ENCODE data around the gene ARRB1. TPM values are rescaled to one million over a fixed set of nuclear protein-coding genes. Genes with fewer than 3 reads are reported as not detected.

Gene ARRB1
- 6.7 and 7.0 TPM in 2 replicates for polyA plus RNA-seq (2012; rRNA removed)
- polyA plus RNA-seq (2012; cell fraction: cytosol; rRNA removed): 4.4 and 6.0 TPM in 2 replicates
- polyA plus RNA-seq (2012; cell fraction: nucleus; rRNA removed): 4.8 and 6.6 TPM in 2 replicates

DNA sequence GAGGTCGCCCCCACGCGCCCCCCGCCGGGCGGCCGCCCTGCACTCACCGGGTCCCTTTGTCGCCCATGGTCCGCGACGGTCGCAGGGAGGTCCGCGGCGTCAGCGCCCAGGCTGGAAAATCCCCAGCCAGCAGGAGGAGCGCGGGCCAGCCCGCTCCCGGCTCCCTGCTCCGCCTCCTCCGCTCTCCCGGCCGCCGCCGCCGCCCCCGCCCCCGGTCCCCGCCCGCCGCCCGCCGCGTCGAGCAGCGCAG lies at the start of gene ARRB1:
ARRB1 (minus strand) TSS at position 121 of the 250 bp plus-strand sequence; CDS start at position 67, 54 bp downstream.
- WGBS (ENCODE audit: low lambda C conversion rate): no CpG with 5 or more reads among the region's 38 CpGs

DNA sequence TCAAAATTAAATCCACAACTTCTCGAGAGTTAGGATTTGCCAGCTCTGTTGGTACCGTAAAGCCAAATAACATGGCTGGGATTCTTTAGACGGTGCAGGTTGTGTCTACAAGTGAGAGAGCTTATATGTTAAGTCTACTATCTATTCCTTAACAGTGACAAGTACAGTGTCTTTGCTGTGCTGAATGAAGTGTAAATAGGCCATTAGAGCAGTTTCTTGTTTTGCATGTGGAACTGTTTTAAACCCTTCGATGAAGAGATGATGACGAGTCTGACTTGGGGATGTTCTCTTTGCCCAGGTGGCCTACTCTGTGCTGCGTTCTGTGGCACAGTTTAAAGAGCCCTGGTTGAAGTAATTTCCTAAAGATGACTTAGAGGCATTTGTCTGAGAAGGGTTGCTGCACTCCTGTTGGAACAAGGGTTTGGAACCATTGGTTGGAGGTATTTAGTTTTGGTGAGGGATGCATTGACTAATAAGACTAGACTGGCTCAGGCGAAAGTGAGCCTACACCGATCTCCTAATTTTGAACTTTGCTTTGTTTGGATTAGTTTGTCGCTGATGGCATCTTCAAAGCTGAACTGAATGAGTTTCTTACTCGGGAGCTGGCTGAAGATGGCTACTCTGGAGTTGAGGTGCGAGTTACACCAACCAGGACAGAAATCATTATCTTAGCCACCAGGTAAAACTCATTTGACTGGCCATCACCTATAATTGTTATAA lies 48.8 kb upstream of the ARRB1 start:
- no peak for DNase-seq
- Histone ChIP-seq H3K9me3 (no peaks in the 10 kb centered on the region), H3K27ac (ENCODE audit: low read depth in 2 of 2, low read length in 1 of 2) (peak overlapping the region; percentile 91 to 93), H3K4me3 (ENCODE audit: low read depth in 2 of 2, low read length in 1 of 2) (peak overlapping the region; percentile 90 to 93), H3K4me1 (ENCODE audit: control insufficient read depth in 1 of 2, insufficient read depth in 2 of 2, low read depth in 1 of 2, low read length in 1 of 2) (peaks cover 22 to 35% of the 10 kb centered on the region in 2 experiments), H3F3A (replicated peaks; ENCODE audit: insufficient read depth) (peaks cover 29% of the 10 kb centered on the region), H3K79me2 (ENCODE audit: insufficient read depth) (peaks cover 60% of the 10 kb centered on the region), H3K9me2 (no peaks in the 10 kb centered on the region), H3K36me3 (replicated peaks in 1 of 2; ENCODE audit: control insufficient read depth in 1 of 2, insufficient read depth in 2 of 2, low read length in 1 of 2) (peaks cover 42 to 43% of the 10 kb centered on the region in 2 experiments), H3K27me3 (ENCODE audit: insufficient read depth) (no peaks in the 10 kb centered on the region), H3K9ac (peak overlapping the region; percentile 92), H4K20me1 (ENCODE audit: insufficient read depth) (peaks cover 56% of the 10 kb centered on the region), H3K4me2 (peak overlapping the region; percentile 75), H2AFZ (ENCODE audit: low read depth) (no peak overlapping the region)
- WGBS (ENCODE audit: low lambda C conversion rate): 1% methylated on average over 11 of the region's 11 CpGs
- CTCF ChIA-PET: interaction anchor here (0.6 to 5.6 kb wide), 11 partner anchors 12 to 260 kb away, joined by 3 to 35 read pairs (median 4); partner anchors contain the start of gene GDPD5
- TF ChIP-seq GABPA (IDR thresholded peaks at IDR 0.05; ENCODE audit: low read depth) (no peak), FOXJ3 (CRISPR knock-in tag; IDR thresholded peaks at IDR 0.05) (no peak), NRF1 (IDR thresholded peaks at IDR 0.05; ENCODE audit: low read depth, low read length) (no peak), YY1 (IDR thresholded peaks at IDR 0.05; ENCODE audit: low read depth) (no peak), EZH2phosphoT487 (IDR thresholded peaks at IDR 0.05; ENCODE audit: borderline replicate concordance, low read depth) (no peak)
- TF ChIP-seq, protein P1, sequence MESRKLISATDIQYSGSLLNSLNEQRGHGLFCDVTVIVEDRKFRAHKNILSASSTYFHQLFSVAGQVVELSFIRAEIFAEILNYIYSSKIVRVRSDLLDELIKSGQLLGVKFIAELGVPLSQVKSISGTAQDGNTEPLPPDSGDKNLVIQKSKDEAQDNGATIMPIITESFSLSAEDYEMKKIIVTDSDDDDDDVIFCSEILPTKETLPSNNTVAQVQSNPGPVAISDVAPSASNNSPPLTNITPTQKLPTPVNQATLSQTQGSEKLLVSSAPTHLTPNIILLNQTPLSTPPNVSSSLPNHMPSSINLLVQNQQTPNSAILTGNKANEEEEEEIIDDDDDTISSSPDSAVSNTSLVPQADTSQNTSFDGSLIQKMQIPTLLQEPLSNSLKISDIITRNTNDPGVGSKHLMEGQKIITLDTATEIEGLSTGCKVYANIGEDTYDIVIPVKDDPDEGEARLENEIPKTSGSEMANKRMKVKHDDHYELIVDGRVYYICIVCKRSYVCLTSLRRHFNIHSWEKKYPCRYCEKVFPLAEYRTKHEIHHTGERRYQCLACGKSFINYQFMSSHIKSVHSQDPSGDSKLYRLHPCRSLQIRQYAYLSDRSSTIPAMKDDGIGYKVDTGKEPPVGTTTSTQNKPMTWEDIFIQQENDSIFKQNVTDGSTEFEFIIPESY (IDR thresholded peaks at IDR 0.05; ENCODE audit: borderline replicate concordance, low read depth): no peak
- TF ChIP-seq, protein P2, sequence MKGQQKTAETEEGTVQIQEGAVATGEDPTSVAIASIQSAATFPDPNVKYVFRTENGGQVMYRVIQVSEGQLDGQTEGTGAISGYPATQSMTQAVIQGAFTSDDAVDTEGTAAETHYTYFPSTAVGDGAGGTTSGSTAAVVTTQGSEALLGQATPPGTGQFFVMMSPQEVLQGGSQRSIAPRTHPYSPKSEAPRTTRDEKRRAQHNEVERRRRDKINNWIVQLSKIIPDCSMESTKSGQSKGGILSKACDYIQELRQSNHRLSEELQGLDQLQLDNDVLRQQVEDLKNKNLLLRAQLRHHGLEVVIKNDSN (IDR thresholded peaks at IDR 0.05; ENCODE audit: borderline replicate concordance, low read depth): no peak
- POLR2A ChIA-PET: interaction anchor here (1.1 to 2.0 kb wide), 3 partner anchors 28 to 154 kb away, joined by 3 to 7 read pairs (median 5); no protein-coding TSS in a partner anchor

More for the DNA sequence above, at the start of gene ARRB1:
- CTCF ChIA-PET: interaction anchor here (0.6 to 3.6 kb wide), 7 partner anchors 10 to 208 kb away, joined by 3 to 24 read pairs (median 4); no protein-coding TSS in a partner anchor
- DNase-seq: peak; percentile 92
- Histone ChIP-seq H3K4me2 (peak within 1 kb of the TSS; percentile 94), H3K4me1 (ENCODE audit: control insufficient read depth in 1 of 2, insufficient read depth in 2 of 2, low read depth in 1 of 2, low read length in 1 of 2) (peaks cover 25 to 52% of the 10 kb centered on the region in 2 experiments; a peak in 3 of 4 replicates), H3K9ac (peak within 1 kb of the TSS; percentile 60; the same call in 1 of the 2 replicates), H3K27me3 (ENCODE audit: insufficient read depth) (no peaks in the 10 kb centered on the region), H3K36me3 (replicated peaks in 1 of 2; ENCODE audit: control insufficient read depth in 1 of 2, insufficient read depth in 2 of 2, low read length in 1 of 2) (no peaks in the 10 kb centered on the region), H2AFZ (ENCODE audit: low read depth) (peak within 1 kb of the TSS; percentile 83; the same call in 1 of the 2 replicates), H3K27ac (ENCODE audit: low read depth in 2 of 2, low read length in 1 of 2) (peak within 1 kb of the TSS in 1 of 2 experiments; percentile 96; a peak in 2 of 4 replicates), H3K9me3 (no peaks in the 10 kb centered on the region), H3K4me3 (ENCODE audit: low read depth in 2 of 2, low read length in 1 of 2) (peak within 1 kb of the TSS; percentile 64 to 73), H3K79me2 (ENCODE audit: insufficient read depth) (no peaks in the 10 kb centered on the region), H4K20me1 (ENCODE audit: insufficient read depth) (no peaks in the 10 kb centered on the region), H3K9me2 (no peaks in the 10 kb centered on the region), H3F3A (replicated peaks; ENCODE audit: insufficient read depth) (peaks cover 17% of the 10 kb centered on the region)
- POLR2A ChIA-PET: interaction anchor here (1.3 kb wide), 1 partner anchor 71 kb away, joined by 4 read pairs; no protein-coding TSS in a partner anchor
- TF ChIP-seq FOXJ3 (CRISPR knock-in tag; IDR thresholded peaks at IDR 0.05) (0 out of 2 replicates have a peak, but pooled peaks have one; percentile 11), RXRA (IDR thresholded peaks at IDR 0.05; ENCODE audit: borderline replicate concordance, low read depth) (no peak)

All from SK-N-SH (cell line).